GM18870 (cell line): ENCODE results near the gene RBKS.
"Not testable (repeated sequence)": the region's sequence is repeated elsewhere in the genome, so short reads cannot be mapped to it uniquely, and the experiment has no call there.

Source experiments
- ATAC-seq: cut with Tn5 transposase; IDR thresholded peaks from one replicate; pipeline ENCODE4 v1.9.1; 2021; ENCODE audit warnings: moderate library complexity; ENCODE audit not compliant: unreplicated experiment

Gene RBKS

DNA sequence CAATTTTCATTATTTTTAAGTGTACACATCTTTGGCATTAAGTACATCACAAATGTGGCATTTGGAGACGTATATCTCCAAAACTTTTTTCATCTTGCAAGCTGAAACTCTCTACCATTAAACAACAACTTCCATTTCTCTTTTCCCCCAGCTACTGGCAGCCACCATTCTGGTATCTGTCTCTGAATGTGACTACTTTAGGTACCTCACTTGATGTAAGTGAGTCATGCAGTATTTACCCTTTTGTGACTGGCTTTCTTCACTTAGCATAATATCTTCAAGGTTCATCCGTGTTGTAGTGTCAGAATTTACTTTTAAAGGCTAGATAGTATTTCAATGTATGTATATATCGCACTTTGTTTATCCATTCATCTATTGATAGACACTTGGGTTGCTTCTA is 17.4 kb upstream of the RBKS start:
- ATAC-seq, result no peak

DNA sequence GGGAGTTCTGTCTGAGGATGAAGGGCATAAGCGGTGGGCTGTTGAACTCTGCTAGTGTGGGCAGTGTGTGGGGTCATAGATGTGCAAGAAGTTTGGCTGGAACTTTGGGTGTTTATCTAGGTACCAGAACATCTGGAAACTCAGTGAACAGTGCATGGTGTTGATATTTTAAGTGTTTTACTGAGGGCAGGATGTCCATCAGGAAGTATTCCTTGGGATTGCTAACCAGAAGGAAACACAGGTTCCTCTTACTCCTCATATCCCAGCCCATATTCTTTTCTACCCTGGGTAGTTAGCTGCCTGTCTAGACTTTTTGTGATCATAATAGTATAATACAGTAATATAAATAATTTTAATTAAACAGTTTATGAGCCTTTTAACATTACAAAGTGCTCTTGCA is 15.9 kb upstream of the RBKS start:
- no peak for ATAC-seq

DNA sequence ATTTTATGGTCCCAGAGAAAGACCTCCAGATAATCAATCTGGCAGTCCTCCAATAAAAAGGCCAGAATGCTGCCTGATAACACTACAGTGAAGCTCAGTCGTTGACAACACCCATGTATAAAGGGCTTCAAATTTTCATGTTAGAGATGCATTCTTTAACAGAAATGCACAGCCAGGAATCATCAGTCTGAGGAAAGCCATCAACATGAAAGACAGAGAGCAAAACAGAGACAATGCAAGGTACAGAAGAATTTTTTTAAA is 14.1 kb upstream of the RBKS start:
- ATAC-seq, result no peak

DNA sequence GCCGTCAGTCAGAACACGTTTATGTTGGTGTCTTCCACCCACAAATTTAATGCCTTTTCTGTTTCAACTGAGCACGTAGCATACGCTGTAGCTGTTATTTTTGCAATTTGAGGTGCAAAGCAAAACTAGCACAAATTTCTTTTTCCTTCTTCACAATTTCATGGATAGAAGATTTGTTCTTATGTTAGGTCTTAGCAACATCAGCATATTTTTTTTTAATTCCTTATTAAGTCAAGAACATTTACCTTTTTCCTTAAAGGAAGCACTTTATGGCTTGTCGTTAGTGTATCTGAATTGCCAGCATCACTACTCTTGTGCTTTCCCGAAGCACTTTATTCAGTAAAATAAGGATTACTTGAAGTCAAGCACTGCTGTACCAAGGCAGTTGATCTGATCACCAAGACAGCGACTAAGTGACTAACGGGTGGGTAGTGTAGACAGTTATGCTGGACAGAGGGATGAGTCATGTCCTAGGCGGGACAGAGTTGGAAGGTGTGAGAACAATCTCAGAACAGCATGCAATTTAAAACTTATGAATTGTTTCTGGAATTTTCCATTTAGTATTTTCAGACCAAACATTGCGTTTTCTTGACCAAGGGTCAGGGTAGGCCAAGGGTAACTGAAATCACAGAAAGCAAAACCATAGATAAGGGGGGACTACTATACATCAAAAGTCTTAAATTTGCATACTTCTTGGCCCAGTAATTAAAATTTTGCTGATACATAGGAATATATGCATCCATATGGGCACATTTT is 13.6 kb upstream of the RBKS start:
- no peak for ATAC-seq

DNA sequence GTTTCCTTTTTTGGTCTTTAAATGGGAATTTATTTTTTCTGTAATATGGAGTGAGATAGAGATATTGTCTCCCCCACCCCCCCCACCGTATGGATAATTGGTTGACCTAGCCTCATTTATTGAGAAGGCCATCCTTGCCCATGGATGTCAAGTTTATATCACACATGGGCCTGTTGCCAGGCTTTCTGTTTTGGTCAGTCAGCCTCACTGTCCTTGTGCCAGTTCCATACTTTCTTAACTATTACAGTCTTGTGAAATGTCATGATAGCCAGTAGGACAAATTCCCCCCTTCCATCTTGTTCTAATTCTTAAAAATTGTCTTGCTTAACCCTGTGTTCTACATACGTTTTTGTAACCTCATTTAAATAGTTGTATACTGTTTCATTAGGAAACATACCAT is 12.8 kb upstream of the RBKS start:
- ATAC-seq, result no peak

DNA sequence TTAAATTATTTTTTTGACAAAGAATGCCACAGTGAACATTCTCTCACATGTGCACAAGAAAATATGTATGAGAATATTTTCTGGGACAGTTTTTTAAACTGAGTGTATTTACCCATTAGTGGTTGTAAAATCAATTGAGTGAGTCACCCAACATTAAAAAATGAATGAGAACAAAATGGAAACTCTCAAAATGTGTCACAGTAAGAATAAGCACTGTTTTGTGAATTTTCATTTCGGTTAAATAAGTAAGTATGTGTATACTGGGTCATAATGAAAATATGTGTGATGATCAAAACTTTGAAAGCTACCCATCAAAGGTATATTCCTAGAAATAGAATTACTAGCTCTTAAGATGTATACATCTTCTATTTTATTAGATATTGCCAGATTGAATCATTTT is 11.9 kb upstream of the RBKS start:
- no peak for ATAC-seq

DNA sequence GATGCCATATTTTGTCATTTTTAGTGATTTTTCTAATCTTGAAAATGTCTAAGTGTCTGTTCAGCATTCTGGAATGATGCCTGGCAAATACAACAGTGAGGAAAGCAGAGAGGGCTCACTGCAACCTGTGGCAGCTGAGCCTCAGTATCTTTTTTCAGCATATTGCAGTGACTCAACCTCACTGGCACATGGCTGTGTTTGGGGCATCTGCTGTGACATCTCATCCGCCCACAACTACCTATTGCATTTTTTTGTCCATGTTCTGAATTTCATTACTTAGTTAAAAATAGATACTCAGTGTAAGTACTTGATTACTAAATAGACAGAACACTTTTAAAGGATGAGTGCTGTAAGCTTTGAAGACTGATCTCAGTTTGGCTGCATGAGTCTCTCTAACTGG is 11.0 kb upstream of the RBKS start:
- ATAC-seq, result no peak

DNA sequence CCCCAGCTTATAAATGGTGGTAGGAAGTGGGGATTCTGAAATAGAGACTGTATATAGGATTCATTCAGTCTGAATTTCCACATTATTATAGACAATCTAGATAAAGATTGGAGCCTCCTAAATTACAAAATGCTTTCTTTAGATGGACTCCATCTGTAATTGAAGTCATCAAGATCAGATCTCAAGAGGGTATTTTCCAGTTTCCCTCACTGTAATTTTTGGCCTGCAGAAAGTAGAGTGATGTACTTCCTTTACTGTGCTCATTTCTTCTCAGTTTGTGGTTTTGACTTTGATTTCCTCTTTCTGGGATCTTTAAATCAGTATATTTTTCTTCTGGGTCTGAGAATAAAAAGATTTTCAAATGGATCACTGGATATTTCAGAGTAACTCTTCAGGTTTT is 7.5 kb upstream of the RBKS start:
- no peak for ATAC-seq

DNA sequence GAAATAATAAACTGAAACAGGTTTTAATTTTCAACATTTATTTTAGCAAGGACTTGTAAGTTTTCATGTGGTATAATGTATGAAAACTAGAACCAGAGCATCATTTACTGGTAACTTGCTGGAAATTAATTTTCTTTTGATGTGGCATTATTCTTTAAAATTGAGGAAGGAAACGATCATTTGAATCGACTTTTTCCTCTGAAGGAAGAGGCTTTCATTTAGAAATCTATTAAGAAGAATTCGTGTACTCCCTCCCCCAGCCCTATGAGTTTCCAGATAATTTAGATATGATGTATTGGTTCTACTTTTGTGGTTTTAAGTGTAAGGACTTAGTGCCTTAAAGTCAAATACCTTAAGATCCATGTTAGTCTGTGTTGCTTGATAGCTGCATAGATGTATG is 2.8 kb upstream of the RBKS start:
- ATAC-seq, result no peak

DNA sequence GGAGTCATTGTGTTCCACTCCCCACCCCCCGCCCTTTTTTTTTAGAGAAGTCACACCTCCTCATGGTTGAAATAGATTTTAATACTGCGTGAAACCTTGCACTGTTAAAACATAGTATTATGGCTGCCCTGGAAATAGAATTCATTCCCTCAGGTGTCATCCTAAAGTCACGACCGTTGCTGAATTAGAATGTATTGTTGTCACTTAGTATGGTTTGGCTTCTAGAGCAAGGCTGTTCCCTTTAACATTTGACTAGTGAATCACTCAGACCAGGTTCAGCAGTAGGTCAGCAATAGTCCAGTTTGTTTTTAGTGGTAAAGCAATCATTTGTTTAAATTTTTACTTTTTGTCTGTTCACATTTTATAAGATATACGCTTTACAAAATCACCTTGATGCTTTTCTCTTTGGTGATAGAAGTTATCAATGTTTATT is 1.5 kb upstream of the RBKS start:
- ATAC-seq, result no peak

DNA sequence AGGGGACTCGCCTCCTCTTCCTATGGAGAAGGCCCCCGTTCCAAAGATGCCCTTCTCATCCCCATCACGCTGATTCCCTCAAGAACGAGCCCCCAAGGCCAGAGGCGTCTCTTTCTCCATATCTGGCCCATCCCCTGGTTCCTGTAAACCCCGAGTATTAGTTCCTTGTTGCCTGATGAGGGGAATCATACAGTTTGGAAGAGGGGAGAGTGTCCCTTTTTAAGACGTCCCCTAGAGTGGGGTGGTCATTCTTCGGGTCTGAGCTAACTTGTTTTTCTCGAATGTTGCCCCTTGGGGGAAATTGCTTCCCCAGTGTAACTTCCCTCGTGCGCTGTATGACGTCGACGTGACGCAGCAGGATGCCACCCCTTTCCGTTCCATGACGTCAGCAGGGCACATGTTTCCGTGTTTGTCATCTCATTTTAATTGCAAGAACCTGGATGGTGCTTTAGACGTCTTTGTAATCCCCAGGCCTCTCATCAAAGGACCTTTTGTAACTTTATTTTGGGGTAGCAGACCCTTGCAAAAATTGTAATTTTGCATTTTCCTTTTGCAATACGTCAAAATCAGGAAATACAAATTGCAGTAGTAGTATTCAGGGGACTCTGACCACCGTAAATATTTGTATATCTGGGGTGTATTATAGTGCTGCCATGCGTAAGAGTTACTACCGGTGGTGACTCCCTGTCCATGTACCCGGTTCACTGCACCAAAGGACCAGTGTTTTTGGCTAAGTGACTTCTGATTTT is 911 bp upstream of the RBKS start:
- peak; percentile 20 for ATAC-seq

DNA sequence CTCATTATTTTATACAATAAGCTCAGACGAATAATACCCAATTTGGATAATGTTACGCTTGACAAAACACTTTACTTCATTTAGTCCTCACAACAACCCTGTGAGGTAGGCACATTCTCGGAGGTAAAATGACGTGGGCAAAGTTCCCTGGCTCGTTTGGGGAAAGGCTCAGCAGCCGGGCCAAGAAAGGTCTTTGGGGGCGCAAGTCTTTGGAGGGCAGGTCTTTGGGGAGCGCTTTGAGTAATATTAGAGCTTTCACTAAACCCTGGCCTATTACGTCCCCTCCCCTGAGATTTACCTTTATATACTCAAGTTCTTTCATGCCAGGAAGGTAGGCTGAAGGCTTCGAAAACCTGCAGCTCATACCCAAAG is 427 bp downstream of the RBKS start:
- ATAC-seq, result no peak

DNA sequence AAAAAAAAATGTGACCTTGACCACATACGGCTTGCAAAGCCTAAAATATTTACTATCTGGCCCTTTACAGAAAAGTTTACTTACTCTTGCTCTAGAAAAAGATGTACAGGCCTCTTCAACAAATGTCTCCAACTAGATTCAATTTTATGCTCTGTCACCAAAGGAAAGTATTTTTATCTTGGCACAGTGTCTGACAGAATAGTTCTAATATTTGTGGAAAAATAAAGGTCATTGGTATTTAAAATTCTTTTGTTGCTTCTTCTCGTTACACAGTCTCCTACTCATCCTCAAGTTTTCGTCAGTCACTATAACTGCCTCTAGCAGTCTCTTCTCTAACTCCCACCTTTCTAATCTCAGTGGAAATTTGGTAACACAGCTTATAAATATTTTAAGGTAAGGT is 1.4 kb downstream of the RBKS start:
- no peak for ATAC-seq

DNA sequence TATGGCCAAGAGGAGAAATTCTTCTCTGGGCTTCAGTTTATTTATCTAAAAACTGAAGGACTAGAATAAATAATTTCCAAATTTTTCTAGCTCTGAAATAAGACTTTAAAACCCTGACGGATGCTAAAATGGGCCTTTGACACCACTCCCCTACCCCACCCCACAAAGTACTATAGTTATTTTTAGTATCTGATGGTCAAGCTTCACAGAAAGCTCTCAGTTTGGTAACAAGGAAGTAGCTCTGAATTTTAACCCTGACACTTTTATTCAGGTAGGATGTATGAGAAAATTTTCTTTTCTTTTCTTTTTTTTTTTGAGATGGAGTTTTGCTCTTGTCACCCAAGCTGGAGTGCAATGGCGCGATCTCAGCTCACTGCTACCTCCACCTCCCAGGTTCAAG is 2.4 kb downstream of the RBKS start:
- ATAC-seq, result no peak

DNA sequence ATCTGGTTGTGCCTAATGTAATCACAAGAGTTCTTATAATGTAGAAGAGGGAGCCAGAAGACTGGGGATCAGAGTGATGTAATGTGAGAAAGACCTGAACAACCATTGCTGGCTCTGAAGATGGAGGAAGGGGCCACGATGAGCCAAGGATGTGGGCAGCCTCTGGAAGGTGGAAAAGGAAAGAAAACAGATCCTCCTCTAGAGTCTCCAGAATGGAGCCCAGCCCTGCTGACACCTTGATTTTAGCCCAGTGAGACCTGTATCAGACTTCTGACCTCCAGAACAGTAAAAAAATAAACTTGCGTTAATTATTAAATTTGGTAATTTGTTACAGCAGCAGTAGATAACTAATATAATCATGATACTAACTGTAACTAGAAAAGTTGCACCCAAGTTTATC is 3.1 kb downstream of the RBKS start:
- ATAC-seq, result no peak

DNA sequence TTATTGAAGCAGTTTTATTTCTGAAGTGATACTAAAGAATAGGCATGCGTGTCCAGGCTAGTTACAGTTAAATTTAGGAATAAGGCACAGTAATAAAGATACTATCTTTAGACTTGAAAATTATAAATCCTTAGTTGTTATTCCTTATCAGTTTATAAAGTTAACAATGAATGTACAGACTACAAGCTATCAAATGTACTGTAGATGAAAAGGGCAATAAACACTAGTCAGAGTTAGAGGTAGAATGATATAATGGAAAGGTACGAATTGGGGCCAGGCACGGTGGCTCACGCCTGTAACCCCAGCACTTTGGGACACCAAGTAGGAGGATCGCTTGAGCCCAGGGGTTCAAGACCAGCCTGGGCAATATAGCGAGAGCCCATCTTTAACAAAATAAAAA is 3.9 kb downstream of the RBKS start:
- no peak for ATAC-seq

DNA sequence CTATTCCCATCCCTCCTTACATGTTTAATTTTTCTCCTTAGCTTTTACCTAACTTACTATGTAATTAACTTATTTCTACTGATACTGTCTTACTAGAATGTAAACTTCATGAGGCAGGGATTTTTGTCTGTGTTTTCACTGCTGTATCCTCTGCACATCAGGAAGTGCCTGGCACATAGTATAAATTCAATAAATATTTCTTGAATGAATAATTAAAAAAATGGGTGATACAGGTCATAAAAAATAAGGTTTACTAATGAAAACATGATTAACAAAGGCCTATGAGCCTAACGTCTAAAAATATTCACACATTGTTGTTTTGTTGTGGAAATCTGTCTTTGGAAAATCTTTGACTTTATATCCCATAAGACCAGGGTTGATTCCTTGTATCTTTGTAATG is 4.5 kb downstream of the RBKS start:
- no peak for ATAC-seq

DNA sequence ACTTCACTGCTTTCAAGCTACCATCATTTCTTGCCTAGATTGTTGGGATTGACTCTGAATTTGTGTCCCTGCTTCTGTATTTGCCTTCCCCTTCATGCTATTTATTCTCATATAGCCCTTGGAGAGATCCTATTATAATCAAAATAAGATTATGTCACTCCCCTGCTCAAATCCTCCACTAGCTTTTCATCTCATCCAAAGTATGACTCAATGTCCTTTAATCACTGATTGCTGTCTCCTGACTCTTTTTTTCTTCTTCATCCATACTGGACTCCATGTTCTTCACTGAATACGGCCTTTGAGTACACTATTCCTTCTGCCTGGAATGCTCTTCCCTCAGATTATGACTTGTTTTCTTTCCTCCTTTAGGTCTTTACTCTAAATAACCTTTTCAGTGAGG is 5.0 kb downstream of the RBKS start:
- ATAC-seq, result no peak

DNA sequence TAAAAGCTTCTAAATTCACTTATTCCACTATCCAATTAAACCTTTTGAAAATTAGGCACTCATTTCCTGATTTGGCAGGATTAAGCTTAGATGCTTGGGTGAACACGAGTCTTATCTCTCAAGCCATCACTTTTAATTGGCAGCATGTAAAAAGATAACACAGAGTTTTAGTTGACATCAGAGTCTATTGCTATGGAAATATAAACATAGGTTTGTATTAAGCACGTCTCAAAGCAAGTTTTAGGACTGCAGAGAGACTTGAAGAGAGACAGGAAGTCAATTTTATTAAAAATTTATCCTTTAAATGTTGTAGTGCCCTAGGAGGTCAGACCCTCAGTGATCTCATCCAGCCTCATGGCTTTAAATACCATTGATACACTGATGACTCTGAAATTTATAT is 5.6 kb downstream of the RBKS start:
- ATAC-seq, result no peak

DNA sequence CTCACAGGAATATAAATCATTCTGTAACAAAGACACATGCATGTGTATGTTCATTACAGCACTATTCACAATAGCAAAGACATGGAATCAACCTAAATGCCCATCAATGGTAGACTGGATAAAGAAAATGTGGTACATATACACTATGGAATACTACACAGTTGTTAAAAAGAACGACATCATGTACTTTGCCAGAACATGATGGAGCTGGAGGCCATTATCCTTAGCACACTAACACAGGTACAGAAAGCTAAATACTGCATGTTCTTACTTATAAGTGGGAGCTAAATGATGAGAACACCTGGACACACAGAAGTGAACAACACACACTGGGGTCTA is 7.6 kb downstream of the RBKS start:
- ATAC-seq, result not testable (repeated sequence)

DNA sequence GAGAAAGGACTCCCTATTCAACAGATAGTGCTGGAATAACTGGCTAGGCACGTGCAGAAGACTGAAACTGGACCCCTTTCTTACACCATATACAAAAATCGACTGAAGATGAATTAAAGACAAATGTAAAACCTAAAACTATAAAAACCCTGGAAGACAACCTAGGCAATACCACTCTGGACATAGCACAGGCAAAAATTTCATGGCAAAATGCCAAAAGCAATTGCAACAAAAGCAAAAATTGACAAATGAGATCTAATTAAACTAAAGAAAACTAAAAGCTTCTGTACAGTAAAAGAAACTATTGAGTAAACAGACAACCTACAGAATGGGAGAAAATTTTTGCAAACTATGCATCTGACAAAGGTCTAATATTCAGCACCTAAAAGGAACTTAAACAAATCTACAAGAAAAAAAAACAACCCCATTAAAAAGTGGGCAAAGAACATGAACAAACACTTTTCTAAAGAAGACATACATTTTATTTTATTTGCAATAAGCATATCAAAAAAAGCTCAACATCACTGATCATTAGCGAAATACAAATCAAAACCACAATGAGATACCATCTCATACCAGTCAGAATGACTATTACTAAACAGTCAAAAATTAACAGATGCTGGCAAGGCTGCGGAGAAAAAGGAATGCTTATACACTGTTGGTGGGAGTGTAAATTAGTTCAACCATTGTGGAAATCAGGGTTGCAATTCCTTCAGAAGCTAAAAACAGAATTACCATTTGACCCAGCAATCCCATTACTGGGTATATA is 8.2 kb downstream of the RBKS start:
- not testable (repeated sequence) for ATAC-seq

DNA sequence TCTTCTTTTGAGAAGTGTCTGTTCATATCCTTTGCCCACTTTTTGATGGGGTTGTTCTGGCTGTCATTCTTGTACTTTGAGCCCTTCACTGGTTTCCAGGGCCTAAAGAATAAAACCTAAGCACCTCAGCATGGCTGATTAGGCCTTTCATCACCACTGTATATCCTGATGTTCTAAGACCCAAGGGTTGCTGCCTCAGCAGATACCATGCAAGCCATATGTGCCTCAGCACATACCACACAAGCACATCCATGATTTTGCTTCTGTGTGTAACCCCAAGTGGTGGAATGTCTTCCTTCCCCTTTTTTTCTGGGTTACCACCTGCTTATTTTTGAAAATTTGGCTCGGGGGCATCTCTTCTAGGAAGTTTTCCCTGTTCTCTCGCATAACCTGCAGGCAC is 11.4 kb downstream of the RBKS start:
- no peak for ATAC-seq
